ACC112 (cell line): ENCODE data around the gene CREB5.

Source experiments
- H2AFZ ChIP-seq: fragments of 200-600 bp; sonication (generic); one replicate; pipeline ENCODE4 v1.6.0; 2017; ENCODE audit warnings: antibody characterized with exemption, low read length; ENCODE audit not compliant: unreplicated experiment
- H3K27ac ChIP-seq: fragments of 200-600 bp; sonication (generic); 2 replicates; pipeline ENCODE4 v1.5.1; 2014; ENCODE audit warnings: low read depth, mild to moderate bottlenecking, antibody characterized with exemption, low read length, moderate library complexity
- H3K27me3 ChIP-seq: fragments of 200-600 bp; sonication (generic); 2 replicates; pipeline ENCODE4 v1.6.1; 2014; ENCODE audit warnings: mild to moderate bottlenecking, antibody characterized with exemption, low read length, moderate library complexity, mixed read lengths; ENCODE audit not compliant: insufficient read depth
- H3K36me3 ChIP-seq: fragments of 200-600 bp; sonication (generic); 2 replicates; pipeline ENCODE4 v1.6.1; 2016; ENCODE audit warnings: mild to moderate bottlenecking, antibody characterized with exemption, low read length, moderate library complexity, mixed read lengths; ENCODE audit not compliant: insufficient read depth
- H3K4me1 ChIP-seq: fragments of 200-600 bp; sonication (generic); one replicate; pipeline ENCODE4 v1.6.1; 2016; ENCODE audit warnings: low read length, mixed read lengths; ENCODE audit not compliant: insufficient read depth, unreplicated experiment, control insufficient read depth
- H3K4me3 ChIP-seq: fragments of 200-600 bp; sonication (generic); 2 replicates; pipeline ENCODE4 v1.5.1; 2014; ENCODE audit warnings: mild to moderate bottlenecking, low read depth, low read length
- H3K79me2 ChIP-seq: fragments of 200-600 bp; sonication (generic); one replicate; pipeline ENCODE4 v1.6.0; 2016; ENCODE audit warnings: low read length; ENCODE audit not compliant: control insufficient read depth, unreplicated experiment, insufficient read depth

The CREB5 gene

GRCh38 chr7:28688651-28689050, 276.3 kb downstream of the CREB5 start:
- Histone ChIP-seq H3K27ac (no peak overlapping the region), H3K4me1 (peaks cover 20% of the 10 kb centered on the region), H2AFZ (no peak overlapping the region), H3K27me3 (no peaks in the 10 kb centered on the region), H3K4me3 (no peak overlapping the region), H3K79me2 (no peaks in the 10 kb centered on the region), H3K36me3 (no peaks in the 10 kb centered on the region)

DNA sequence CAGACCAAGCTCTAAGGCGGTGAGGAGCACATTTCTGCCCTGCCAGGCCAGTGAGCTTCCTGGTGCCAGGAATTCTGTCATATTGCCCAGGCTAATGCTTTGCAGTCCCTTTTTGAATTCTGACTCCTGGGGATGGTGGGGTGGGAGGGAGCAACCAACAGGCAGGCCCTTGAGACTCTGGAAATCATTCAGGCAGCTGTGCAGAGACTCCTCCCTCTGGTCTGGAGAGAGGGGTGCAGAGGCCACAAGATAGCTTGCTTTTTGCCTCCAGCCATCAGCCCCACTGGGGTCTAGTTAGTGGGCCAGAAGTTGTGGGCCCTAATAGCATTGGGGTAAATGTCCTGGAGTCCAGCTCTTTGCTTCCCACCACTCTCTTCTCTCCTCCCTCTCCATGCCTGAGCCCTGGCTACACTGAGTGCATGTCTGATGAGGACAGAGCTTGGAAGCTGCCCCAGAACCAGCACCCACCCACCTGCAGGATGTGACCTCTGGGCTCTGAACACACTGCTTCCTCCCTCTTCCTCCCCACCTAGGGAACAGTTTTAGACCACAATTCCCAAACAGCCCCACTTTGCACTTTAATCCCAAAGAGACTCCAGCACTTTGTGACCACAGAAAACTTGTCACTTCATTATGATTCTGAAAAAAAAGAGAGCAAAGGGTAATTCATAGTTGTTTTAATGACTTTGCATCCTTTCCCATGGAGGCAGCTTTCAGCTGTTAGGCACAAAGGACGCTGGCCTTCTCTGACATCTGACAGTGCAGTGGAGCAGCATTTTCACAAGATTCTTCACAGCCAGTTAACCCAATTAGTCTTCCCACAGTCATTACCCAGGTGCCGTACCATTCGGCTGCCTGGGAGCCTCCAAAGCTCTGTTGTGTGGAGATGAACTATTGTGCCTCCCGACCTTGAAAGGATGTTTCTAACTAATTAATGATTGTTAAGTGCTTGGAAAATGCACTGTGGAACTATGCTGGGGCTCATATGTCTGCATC, 283.3 kb downstream of the CREB5 start:
- no peak overlapping the region for H3K4me3 ChIP-seq
- no peaks in the 10 kb centered on the region for H3K36me3 ChIP-seq
- no peak overlapping the region for H3K27ac ChIP-seq
- no peaks in the 10 kb centered on the region for H3K79me2 ChIP-seq
- no peaks in the 10 kb centered on the region for H3K27me3 ChIP-seq
- H3K4me1 ChIP-seq: no peaks in the 10 kb centered on the region
- H2AFZ ChIP-seq: no peak overlapping the region

DNA sequence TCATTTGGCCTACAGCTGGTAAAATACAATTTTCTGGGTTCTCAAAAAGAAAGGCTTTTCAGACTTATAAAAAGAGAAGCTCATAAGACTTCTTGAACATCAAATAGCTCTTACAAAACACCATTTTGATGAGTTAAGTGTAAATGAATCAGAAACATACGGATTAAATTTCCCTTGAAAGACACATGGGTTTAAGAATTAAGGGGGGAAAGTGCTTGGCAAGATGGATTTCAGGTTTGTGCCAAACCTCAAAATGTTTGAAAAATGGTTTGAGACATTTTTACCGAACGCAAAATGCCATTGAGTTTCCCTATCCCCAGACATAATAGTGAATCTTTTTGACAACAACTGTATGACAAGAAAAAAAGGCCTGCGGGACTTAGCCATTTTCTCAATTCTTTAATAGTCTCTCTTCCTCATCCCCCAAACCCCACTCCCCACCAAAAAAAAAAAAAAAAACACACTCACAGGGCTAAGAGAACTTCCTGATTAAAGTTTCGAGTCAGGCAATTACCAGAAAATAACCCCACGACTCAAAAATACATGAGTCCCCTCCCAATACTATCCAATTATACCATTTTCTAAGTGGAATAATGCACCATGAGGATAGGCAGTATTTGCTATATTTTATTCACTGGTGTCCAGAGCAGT, 285.7 kb downstream of the CREB5 start:
- Histone ChIP-seq H2AFZ (no peak overlapping the region), H3K4me1 (no peaks in the 10 kb centered on the region), H3K4me3 (no peak overlapping the region), H3K27me3 (no peaks in the 10 kb centered on the region), H3K79me2 (no peaks in the 10 kb centered on the region), H3K27ac (no peak overlapping the region), H3K36me3 (no peaks in the 10 kb centered on the region)

GRCh38 chr7:28698840-28699239, 286.5 kb downstream of the CREB5 start:
- H2AFZ ChIP-seq: no peak overlapping the region
- no peak overlapping the region for H3K4me3 ChIP-seq
- no peaks in the 10 kb centered on the region for H3K36me3 ChIP-seq
- H3K27ac ChIP-seq: no peak overlapping the region
- H3K79me2 ChIP-seq: no peaks in the 10 kb centered on the region
- H3K4me1 ChIP-seq: no peaks in the 10 kb centered on the region
- no peaks in the 10 kb centered on the region for H3K27me3 ChIP-seq

DNA sequence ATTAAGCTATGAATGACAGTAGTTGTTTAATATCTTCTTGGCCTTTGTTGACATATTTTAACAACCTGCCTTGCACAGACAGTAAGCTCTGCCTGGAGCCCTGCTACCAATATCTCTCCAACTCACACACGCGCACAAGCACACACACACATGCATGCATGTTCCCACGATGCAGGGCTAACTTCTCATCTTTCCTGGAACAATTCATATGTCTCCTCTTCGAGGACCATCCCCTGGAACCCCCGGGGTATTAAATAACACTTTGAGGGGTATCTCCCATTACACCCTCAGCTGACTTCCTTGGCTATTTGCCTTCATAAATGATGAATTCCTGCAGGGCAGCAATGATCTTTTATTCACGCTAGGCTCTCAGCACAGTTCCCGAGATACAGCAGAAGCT, 287.8 kb downstream of the CREB5 start:
- no peaks in the 10 kb centered on the region for H3K79me2 ChIP-seq
- H3K4me3 ChIP-seq: no peak overlapping the region
- no peaks in the 10 kb centered on the region for H3K4me1 ChIP-seq
- no peak overlapping the region for H3K27ac ChIP-seq
- H3K27me3 ChIP-seq: no peaks in the 10 kb centered on the region
- H3K36me3 ChIP-seq: no peaks in the 10 kb centered on the region
- H2AFZ ChIP-seq: no peak overlapping the region

DNA sequence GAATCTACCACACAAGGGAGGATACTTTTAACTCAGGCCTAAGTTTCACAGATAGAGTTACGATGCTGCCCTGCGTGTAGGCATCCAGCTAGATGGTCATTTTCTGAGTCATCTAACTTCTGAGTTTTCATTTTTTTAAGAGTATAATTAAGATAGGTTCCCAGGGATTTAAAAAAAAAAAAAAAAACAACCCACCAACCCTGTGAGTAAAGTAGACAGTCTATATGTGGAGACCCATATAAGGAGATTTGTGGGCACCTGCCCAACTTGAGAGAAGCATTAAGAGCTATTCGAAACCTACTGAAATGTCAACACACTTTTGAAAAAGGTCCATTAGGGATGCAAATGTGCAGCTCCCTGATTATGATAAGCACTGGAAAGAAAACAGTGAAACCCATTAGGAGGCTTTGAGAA, 288.5 kb downstream of the CREB5 start:
- Histone ChIP-seq H3K4me1 (no peaks in the 10 kb centered on the region), H3K36me3 (no peaks in the 10 kb centered on the region), H3K27ac (no peak overlapping the region), H3K27me3 (no peaks in the 10 kb centered on the region), H3K4me3 (no peak overlapping the region), H2AFZ (no peak overlapping the region), H3K79me2 (no peaks in the 10 kb centered on the region)

- no peaks in the 10 kb centered on the region for H3K36me3 ChIP-seq
- H2AFZ ChIP-seq: no peak overlapping the region
- H3K4me3 ChIP-seq: no peak overlapping the region
- H3K27me3 ChIP-seq: no peaks in the 10 kb centered on the region
- H3K4me1 ChIP-seq: no peaks in the 10 kb centered on the region
- H3K79me2 ChIP-seq: no peaks in the 10 kb centered on the region
- H3K27ac ChIP-seq: no peak overlapping the region
Measured at GRCh38 chr7:28701731-28702130, 289.4 kb downstream of the CREB5 start.

DNA sequence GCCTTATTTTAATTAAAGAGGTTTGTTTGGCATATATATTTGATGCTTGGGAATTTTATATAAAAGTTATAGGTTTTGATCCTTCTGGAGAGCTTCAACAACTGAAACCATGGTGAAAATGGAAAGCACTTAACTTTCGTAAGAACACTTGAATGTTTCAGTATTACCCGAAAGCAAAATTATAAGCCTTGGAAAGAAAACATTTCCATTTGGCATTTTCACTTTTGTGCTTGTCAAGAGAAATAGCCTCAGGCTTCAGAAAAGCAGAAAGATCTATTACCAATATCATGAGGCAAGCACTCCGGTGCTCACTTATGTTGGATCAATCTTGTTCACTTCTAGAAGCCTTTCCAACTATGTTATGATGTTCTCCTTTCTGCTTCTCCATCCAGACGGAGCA, 289.9 kb downstream of the CREB5 start:
- H3K79me2 ChIP-seq: no peaks in the 10 kb centered on the region

GRCh38 chr7:28703037-28703765, 290.9 kb downstream of the CREB5 start:
- no peak overlapping the region for H3K4me3 ChIP-seq
- peaks cover 5% of the 10 kb centered on the region for H3K4me1 ChIP-seq
- H3K27me3 ChIP-seq: no peaks in the 10 kb centered on the region
- no peaks in the 10 kb centered on the region for H3K36me3 ChIP-seq
- H2AFZ ChIP-seq: no peak overlapping the region
- H3K79me2 ChIP-seq: no peaks in the 10 kb centered on the region
- no peak overlapping the region for H3K27ac ChIP-seq

More for the DNA sequence above, 289.9 kb downstream of the CREB5 start:
- Histone ChIP-seq H3K4me1 (no peaks in the 10 kb centered on the region), H3K4me3 (no peak overlapping the region), H2AFZ (no peak overlapping the region), H3K27ac (no peak overlapping the region), H3K36me3 (no peaks in the 10 kb centered on the region), H3K27me3 (no peaks in the 10 kb centered on the region)

DNA sequence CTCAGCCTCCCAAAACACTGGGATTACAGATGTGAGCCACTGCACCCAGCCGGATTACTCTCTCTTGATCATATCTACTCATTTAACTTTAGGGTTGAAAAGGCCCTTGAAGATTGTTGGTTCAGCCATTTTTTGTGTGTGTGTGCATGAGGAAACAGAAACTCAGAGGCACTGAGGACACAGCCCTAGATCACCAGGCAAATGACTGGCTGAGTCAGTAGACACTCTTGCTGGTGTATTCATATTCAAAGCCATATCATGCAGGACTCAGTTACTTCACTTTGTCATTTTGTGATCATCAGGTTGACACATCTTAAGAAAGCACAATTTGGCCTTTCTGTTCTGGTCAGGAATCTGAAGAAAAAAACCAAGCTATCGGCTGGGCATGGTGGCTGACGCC, 292.4 kb downstream of the CREB5 start:
- H3K27ac ChIP-seq: no peak overlapping the region
- no peaks in the 10 kb centered on the region for H3K79me2 ChIP-seq
- no peak overlapping the region for H2AFZ ChIP-seq
- H3K4me3 ChIP-seq: no peak overlapping the region
- H3K27me3 ChIP-seq: no peaks in the 10 kb centered on the region
- no peaks in the 10 kb centered on the region for H3K36me3 ChIP-seq
- H3K4me1 ChIP-seq: peaks cover 5% of the 10 kb centered on the region
